IPS DF 6.9 (cell line): ENCODE results near the gene TTLL9.
A peak's percentile ranks its signal among the peaks of the same experiment; 100 is the strongest.
"Not testable (repeated sequence)": the region's sequence is repeated elsewhere in the genome, so short reads cannot be mapped to it uniquely, and the experiment has no call there.

ENCODE experiments used
- DNase-seq: peaks from one replicate; pipeline ENCODE4 v3.0.0-alpha.2; 2013; ENCODE audit warnings: low read depth, low spot score
- H3K27ac ChIP-seq: one replicate; pipeline ENCODE4 v1.5.1; 2013; ENCODE audit warnings: low read length, control low read depth
- H3K27me3 ChIP-seq: 2 replicates; pipeline ENCODE4 v1.6.1; 2013; ENCODE audit warnings: mild to moderate bottlenecking, low read length; ENCODE audit not compliant: control insufficient read depth, insufficient read depth
- H3K36me3 ChIP-seq: 2 replicates; pipeline ENCODE4 v1.6.1; 2013; ENCODE audit warnings: low read length; ENCODE audit not compliant: control insufficient read depth, insufficient read depth
- H3K4me1 ChIP-seq: 2 replicates; pipeline ENCODE4 v1.6.1; 2013; ENCODE audit warnings: low read length; ENCODE audit not compliant: control insufficient read depth, insufficient read depth
- H3K4me3 ChIP-seq: 2 replicates; pipeline ENCODE4 v1.5.1; 2013; ENCODE audit warnings: mild to moderate bottlenecking, low read length
- H3K9me3 ChIP-seq: 2 replicates; pipeline ENCODE4 v1.6.1; 2013; ENCODE audit warnings: low read length, inconsistent platforms; ENCODE audit not compliant: control insufficient read depth, insufficient read depth
- WGBS: extraction: QIAGEN DNeasy Blood & Tissue Kit; methylation state at CpG from one replicate; pipeline ENCODE4 v1.1.7; 2013; ENCODE audit warnings: mixed read lengths, missing lambda C conversion rate; ENCODE audit not compliant: insufficient read length, insufficient coverage; 5-methylcytosine and 5-hydroxymethylcytosine counted together

Gene TTLL9

GRCh38 chr20:31869942-31870725 is at the start of gene TTLL9, which contains the start of gene DUSP15:
TSS of gene TTLL9 (plus strand) at chr20:31870634. CDS start at chr20:31871127, 493 bp downstream.
TSS of gene DUSP15 (minus strand) at chr20:31870527. CDS start at chr20:31870337, 190 bp downstream.
- Histone ChIP-seq H3K27ac (no peak within 1 kb of the TSS), H3K9me3 (no peaks in the 10 kb centered on the region), H3K36me3 (no peaks in the 10 kb centered on the region; the same call in 1 of the 2 replicates), H3K4me1 (peaks cover 2% of the 10 kb centered on the region; the same call in 1 of the 2 replicates), H3K4me3 (peak within 1 kb of the TSS; percentile 61), H3K27me3 (peaks cover 20% of the 10 kb centered on the region)
- DNase-seq = no peak
- no CpG with 5 or more reads among the region's 80 CpGs for WGBS

GRCh38 chr20:31821427-31821826 is 49.0 kb upstream of the TTLL9 start:
- H3K27me3 ChIP-seq = no peaks in the 10 kb centered on the region
- no CpG with 5 or more reads among the region's 5 CpGs for WGBS
- no peaks in the 10 kb centered on the region for H3K36me3 ChIP-seq

GRCh38 chr20:31822421-31823330 is 47.8 kb upstream of the TTLL9 start:
- Histone ChIP-seq H3K4me1 (no peaks in the 10 kb centered on the region), H3K36me3 (no peaks in the 10 kb centered on the region), H3K27me3 (no peaks in the 10 kb centered on the region), H3K9me3 (no peaks in the 10 kb centered on the region), H3K4me3 (no peak overlapping the region), H3K27ac (no peak overlapping the region)
- WGBS = no CpG with 5 or more reads among the region's 29 CpGs
- no peak for DNase-seq

More at GRCh38 chr20:31821427-31821826, 49.0 kb upstream of the TTLL9 start:
- no peak overlapping the region for H3K27ac ChIP-seq
- no peak overlapping the region for H3K4me3 ChIP-seq
- no peak for DNase-seq
- H3K4me1 ChIP-seq = no peaks in the 10 kb centered on the region
- H3K9me3 ChIP-seq = no peaks in the 10 kb centered on the region

- H3K27ac ChIP-seq = no peak overlapping the region
Measured at GRCh38 chr20:31823360-31824124, 46.9 kb upstream of the TTLL9 start.

GRCh38 chr20:31824125-31824485 is 46.3 kb upstream of the TTLL9 start:
- no CpG with 5 or more reads among the region's 4 CpGs for WGBS
- Histone ChIP-seq H3K9me3 (no peaks in the 10 kb centered on the region), H3K27me3 (no peaks in the 10 kb centered on the region), H3K27ac (no peak overlapping the region), H3K4me1 (no peaks in the 10 kb centered on the region), H3K36me3 (no peaks in the 10 kb centered on the region), H3K4me3 (no peak overlapping the region)
- DNase-seq = no peak

More at GRCh38 chr20:31823360-31824124, 46.9 kb upstream of the TTLL9 start:
- no peak for DNase-seq
- Histone ChIP-seq H3K27me3 (no peaks in the 10 kb centered on the region), H3K36me3 (no peaks in the 10 kb centered on the region), H3K9me3 (no peaks in the 10 kb centered on the region), H3K4me1 (no peaks in the 10 kb centered on the region), H3K4me3 (no peak overlapping the region)
- no CpG with 5 or more reads among the region's 14 CpGs for WGBS

- DNase-seq = no peak
- H3K9me3 ChIP-seq = no peaks in the 10 kb centered on the region
- no peak overlapping the region for H3K4me3 ChIP-seq
- H3K27me3 ChIP-seq = no peaks in the 10 kb centered on the region
- no CpG with 5 or more reads among the region's 14 CpGs for WGBS
- H3K4me1 ChIP-seq = no peaks in the 10 kb centered on the region
- no peaks in the 10 kb centered on the region for H3K36me3 ChIP-seq
- no peak overlapping the region for H3K27ac ChIP-seq
Measured at GRCh38 chr20:31824554-31825313, 45.7 kb upstream of the TTLL9 start.

GRCh38 chr20:31826074-31826473 is 44.4 kb upstream of the TTLL9 start:
- Histone ChIP-seq H3K4me3 (no peak overlapping the region), H3K36me3 (no peaks in the 10 kb centered on the region), H3K9me3 (no peaks in the 10 kb centered on the region), H3K4me1 (no peaks in the 10 kb centered on the region), H3K27me3 (no peaks in the 10 kb centered on the region), H3K27ac (no peak overlapping the region)
- DNase-seq = no peak
- WGBS = no CpG with 5 or more reads among the region's 5 CpGs

GRCh38 chr20:31827059-31827458 is 43.4 kb upstream of the TTLL9 start:
- Histone ChIP-seq H3K36me3 (no peaks in the 10 kb centered on the region), H3K9me3 (no peaks in the 10 kb centered on the region), H3K27ac (no peak overlapping the region), H3K4me1 (no peaks in the 10 kb centered on the region), H3K4me3 (no peak overlapping the region), H3K27me3 (no peaks in the 10 kb centered on the region)
- no CpG with 5 or more reads among the region's 2 CpGs for WGBS
- DNase-seq = no peak

GRCh38 chr20:31828016-31828415 is 42.4 kb upstream of the TTLL9 start:
- not testable (repeated sequence) for H3K27me3 ChIP-seq, DNase-seq, H3K9me3 ChIP-seq, H3K4me3 ChIP-seq, H3K4me1 ChIP-seq, H3K36me3 ChIP-seq, H3K27ac ChIP-seq
- WGBS = no CpG with 5 or more reads among the region's 11 CpGs
